H9 (cell line): Measurements from ENCODE around the gene SOCS1. TPM values are rescaled to one million over a fixed set of nuclear protein-coding genes. Genes with fewer than 3 reads are reported as not detected.

Experiments used
- DNase-seq: peaks from one replicate; pipeline ENCODE4 v3.0.0-alpha.2; 2017
- H2AFZ ChIP-seq: one replicate; pipeline ENCODE4 v1.6.1; 2013; ENCODE audit warnings: mild to moderate bottlenecking, low read length, control low read depth, moderate library complexity
- H2AK5ac ChIP-seq: 2 replicates; pipeline ENCODE4 v1.6.1; 2013; ENCODE audit warnings: low read length, control low read depth, mixed read lengths; ENCODE audit not compliant: insufficient read length
- H2BK120ac ChIP-seq: one replicate; pipeline ENCODE4 v1.6.1; 2013; ENCODE audit warnings: low read depth, mild to moderate bottlenecking, low read length, control low read depth, inconsistent platforms; ENCODE audit not compliant: poor library complexity, severe bottlenecking
- H2BK12ac ChIP-seq: 2 replicates; pipeline ENCODE4 v1.6.1; 2013; ENCODE audit warnings: low read length, control low read depth, mixed read lengths, low read depth; ENCODE audit not compliant: insufficient read length
- H2BK15ac ChIP-seq: 2 replicates; pipeline ENCODE4 v1.6.1; 2013; ENCODE audit warnings: low read depth, low read length, control low read depth
- H2BK20ac ChIP-seq: one replicate; pipeline ENCODE4 v1.6.1; 2013; ENCODE audit warnings: low read depth, mild to moderate bottlenecking, low read length, control low read depth, inconsistent platforms; ENCODE audit not compliant: poor library complexity, severe bottlenecking
- H2BK5ac ChIP-seq: 2 replicates; pipeline ENCODE4 v1.6.1; 2013; ENCODE audit warnings: low read length, control low read depth, mixed read lengths; ENCODE audit not compliant: insufficient read length
- H3K14ac ChIP-seq: 2 replicates; pipeline ENCODE4 v1.6.1; 2013; ENCODE audit warnings: low read length, control low read depth; ENCODE audit not compliant: insufficient read depth
- H3K18ac ChIP-seq: 2 replicates; pipeline ENCODE4 v1.6.1; 2013; ENCODE audit warnings: low read depth, mild to moderate bottlenecking, mixed read lengths, low read length, control low read depth; ENCODE audit not compliant: insufficient read length
- H3K23ac ChIP-seq: 2 replicates; pipeline ENCODE4 v1.6.1; 2013; ENCODE audit warnings: low read length, control low read depth, mixed read lengths, low read depth; ENCODE audit not compliant: insufficient read length
- H3K23me2 ChIP-seq: 2 replicates; pipeline ENCODE4 v1.6.1; 2013; ENCODE audit warnings: low read depth, mild to moderate bottlenecking, mixed read lengths, low read length, control low read depth; ENCODE audit not compliant: insufficient read length, poor library complexity, severe bottlenecking
- H3K27ac ChIP-seq: 2 replicates; pipeline ENCODE4 v1.5.1; 2013; ENCODE audit warnings: low read length, control low read depth, mixed read lengths, low read depth; ENCODE audit not compliant: insufficient read length
- H3K27me3 ChIP-seq: 2 replicates; pipeline ENCODE4 v1.6.1; 2013; ENCODE audit warnings: low read length, control low read depth, inconsistent platforms; ENCODE audit not compliant: insufficient read depth
- H3K4ac ChIP-seq: 2 replicates; pipeline ENCODE4 v1.6.1; 2013; ENCODE audit warnings: low read depth, mild to moderate bottlenecking, control low read depth, inconsistent platforms, low read length, moderate library complexity
- H3K4me1 ChIP-seq: 2 replicates; pipeline ENCODE4 v1.6.1; 2013; ENCODE audit warnings: low read length, control low read depth, inconsistent platforms; ENCODE audit not compliant: insufficient read depth
- H3K4me2 ChIP-seq: 2 replicates; pipeline ENCODE4 v1.6.1; 2013; ENCODE audit warnings: low read length, control low read depth, mixed read lengths; ENCODE audit not compliant: insufficient read length, insufficient read depth
- H3K56ac ChIP-seq: 2 replicates; pipeline ENCODE4 v1.6.1; 2013; ENCODE audit warnings: low read depth, mild to moderate bottlenecking, mixed read lengths, low read length, control low read depth; ENCODE audit not compliant: insufficient read length
- H3K79me1 ChIP-seq: 2 replicates; pipeline ENCODE4 v1.6.1; 2013; ENCODE audit warnings: low read depth, mild to moderate bottlenecking, moderate library complexity, low read length, control low read depth, inconsistent platforms; ENCODE audit not compliant: insufficient read depth, poor library complexity, severe bottlenecking
- H3K79me2 ChIP-seq: 2 replicates; pipeline ENCODE4 v1.6.1; 2013; ENCODE audit warnings: low read length, control low read depth, inconsistent platforms; ENCODE audit not compliant: insufficient read depth
- H3K9ac ChIP-seq: 2 replicates; pipeline ENCODE4 v1.6.1; 2013; ENCODE audit warnings: low read length, control low read depth, mixed read lengths; ENCODE audit not compliant: insufficient read length; ENCODE audit errors: extremely low read depth
- H3K9me3 ChIP-seq: one replicate; pipeline ENCODE4 v1.6.1; 2013; ENCODE audit warnings: low read depth, low read length, inconsistent platforms; ENCODE audit not compliant: control insufficient read depth
- H3T11ph ChIP-seq: one replicate; pipeline ENCODE4 v1.6.1; 2013; ENCODE audit warnings: mild to moderate bottlenecking, low read length, control low read depth, inconsistent platforms
- H4K20me1 ChIP-seq: one replicate; pipeline ENCODE4 v1.6.1; 2013; ENCODE audit not compliant: control insufficient read depth, insufficient read length, insufficient read depth
- H4K5ac ChIP-seq: 2 replicates; pipeline ENCODE4 v1.6.1; 2013; ENCODE audit warnings: low read depth, mild to moderate bottlenecking, mixed read lengths, low read length, control low read depth; ENCODE audit not compliant: insufficient read length
- H4K8ac ChIP-seq: replicated peaks from 2 replicates; pipeline ENCODE4 v1.6.1; 2013; ENCODE audit warnings: low read length, control low read depth, mixed read lengths, low read depth; ENCODE audit not compliant: insufficient read length
- H4K91ac ChIP-seq: 2 replicates; pipeline ENCODE4 v1.6.1; 2013; ENCODE audit warnings: low read depth, mild to moderate bottlenecking, moderate library complexity, mixed read lengths, low read length, control low read depth; ENCODE audit not compliant: insufficient read length
- H3K27ac Mint-ChIP-seq, 3 experiments: 2 replicates in 2 of 3; 3 replicates in 1 of 3; pipeline ENCODE4 v1.8.0; 2020 to 2021; ENCODE audit warnings: mixed read lengths in 3 of 3, mild to moderate bottlenecking in 1 of 3, moderate library complexity in 1 of 3
- H3K27me3 Mint-ChIP-seq: 2 replicates; pipeline ENCODE4 v1.8.0; 2021; ENCODE audit warnings: low read depth, mild to moderate bottlenecking, moderate library complexity, mixed read lengths
- H3K36me3 Mint-ChIP-seq, 3 experiments: 2 replicates in 2 of 3; 3 replicates in 1 of 3; pipeline ENCODE4 v1.8.0; 2020 to 2021; ENCODE audit warnings: low read depth in 3 of 3, mixed read lengths in 3 of 3; ENCODE audit not compliant: insufficient read depth in 1 of 3
- H3K4me1 Mint-ChIP-seq, 2 experiments: 2 replicates each; pipeline ENCODE4 v1.8.0; 2020; ENCODE audit warnings: mixed read lengths in 2 of 2
- H3K4me3 Mint-ChIP-seq, 2 experiments: 2 replicates in 1 of 2; 3 replicates in 1 of 2; pipeline ENCODE4 v1.8.0; 2020 to 2021; ENCODE audit warnings: mild to moderate bottlenecking in 2 of 2, mixed read lengths in 2 of 2, moderate library complexity in 1 of 2
- H3K9me3 Mint-ChIP-seq, 2 experiments: 2 replicates in 1 of 2; 3 replicates in 1 of 2; pipeline ENCODE4 v1.8.0; 2020; ENCODE audit warnings: mild to moderate bottlenecking in 2 of 2, mixed read lengths in 2 of 2, moderate library complexity in 1 of 2
- CTCF ChIP-seq: fragments of 200-600 bp; sonication (generic); conservative IDR thresholded peaks from 3 replicates; pipeline ENCODE4 v1.8.0; 2021; ENCODE audit warnings: antibody characterized with exemption, mild to moderate bottlenecking
- WGBS: extraction: QIAGEN DNeasy Blood & Tissue Kit; methylation state at CpG from one replicate; pipeline ENCODE4 v1.1.7; 2013; ENCODE audit warnings: missing lambda C conversion rate, low lambda C conversion rate, mixed read lengths; ENCODE audit not compliant: insufficient read length; ENCODE audit errors: extremely low coverage; 5-methylcytosine and 5-hydroxymethylcytosine counted together
- total RNA-seq: library from RNA; stranded (reverse); gene quantifications from 2 replicates; pipeline ENCODE4 v1.2.1, GENCODE V29; 2021

Gene SOCS1
- total RNA-seq, 1 experiment from 2014 or later, result 11.0 TPM

- Histone ChIP-seq H2BK12ac (no peak overlapping the region), H3K9me3 (no peaks in the 10 kb centered on the region), H3K14ac (no peak overlapping the region), H2AK5ac (no peak overlapping the region), H3K23me2 (no peaks in the 10 kb centered on the region), H3K4ac (no peak overlapping the region), H3K4me2 (no peak overlapping the region), H4K5ac (no peak overlapping the region), H4K20me1 (no peaks in the 10 kb centered on the region), H2BK15ac (no peak overlapping the region), H3K4me1 (no peaks in the 10 kb centered on the region), H4K8ac (no peak overlapping the region), H4K91ac (no peak overlapping the region), H2BK5ac (no peak overlapping the region), H3T11ph (no peak overlapping the region), H3K9ac (no peak overlapping the region), H3K27me3 (no peaks in the 10 kb centered on the region), H3K79me2 (no peaks in the 10 kb centered on the region), H3K79me1 (no peaks in the 10 kb centered on the region), H3K23ac (no peak overlapping the region), H2AFZ (no peak overlapping the region), H3K56ac (no peak overlapping the region), H3K18ac (no peak overlapping the region), H2BK120ac (no peak overlapping the region), H2BK20ac (no peak overlapping the region), H3K27ac (no peak overlapping the region)
- H3K4me1 Mint-ChIP-seq, result peaks cover 4 to 5% of the 10 kb centered on the region in 2 experiments; a peak in 2 of 4 replicates
- H3K9me3 Mint-ChIP-seq, result no peaks in the 10 kb centered on the region
- H3K36me3 Mint-ChIP-seq, result no peaks in the 10 kb centered on the region
- peak overlapping the region in 1 of 3 experiments; percentile 55; a peak in 4 of 7 replicates for H3K27ac Mint-ChIP-seq
- WGBS, result no CpG with 5 or more reads among the region's 10 CpGs
- peaks cover 1% of the 10 kb centered on the region; the same call in 1 of the 2 replicates for H3K27me3 Mint-ChIP-seq
- no peak overlapping the region; a peak in 1 of 5 replicates for H3K4me3 Mint-ChIP-seq
- DNase-seq, result peak; percentile 54
- no peak for TF ChIP-seq CTCF
Observed at GRCh38 chr16:11240636-11241473, 15.1 kb downstream of the SOCS1 start.
